HepG2 (cell line): ENCODE results near the gene RAI14. TPM values are rescaled to one million over a fixed set of nuclear protein-coding genes. Genes with fewer than 3 reads are reported as not detected.

Experiments used
- FOXA1 ChIP-seq, 2 experiments: fragments of 450-650 bp in 1 of 2; sonication (generic) in 1 of 2; formaldehyde crosslinking in 1 of 2; IDR thresholded peaks; 2 replicates each; pipeline versions ENCODE4 v1.4.0 to v1.6.1; 2016 to 2020; ENCODE audit warnings: missing genetic modification reagents in 1 of 2
- GABPA ChIP-seq, 2 experiments: IDR thresholded peaks; 2 replicates each; pipeline ENCODE4 v1.6.1; 2011 to 2016; ENCODE audit warnings: low read depth in 2 of 2, low read length in 1 of 2, missing biosample characterization in 1 of 2, missing genetic modification characterization in 1 of 2
- NFE2 ChIP-seq: sonication (generic); formaldehyde crosslinking; IDR thresholded peaks from 2 replicates; pipeline ENCODE4 v1.4.0; 2020; ENCODE audit warnings: missing genetic modification reagents
- polyA plus RNA-seq, 8 experiments: library from polyadenylated mRNA; depleted of rRNA in 3 of 8; stranded (reverse) in 7 of 8; unstranded in 1 of 8; fragments of >200 nt; fragmentation: Illumina TruSeq in 4 of 8; extraction: Trizol in 4 of 8; gene quantifications; 2 replicates each; pipeline versions ENCODE4 v1.2.1 to v1.2.3, GENCODE V29; 2011 to 2016; ENCODE audit warnings: low read depth in 4 of 8, missing spikeins in 1 of 8, mixed read lengths in 1 of 8; ENCODE audit not compliant: insufficient read depth in 1 of 8
- total RNA-seq, 5 experiments: library from RNA; depleted of rRNA; stranded (reverse); fragments of >200 nt; fragmentation: Illumina TruSeq; extraction: Trizol; gene quantifications; 2 replicates each; pipeline ENCODE4 v1.2.3, GENCODE V29; 2016; ENCODE audit warnings: low read depth in 1 of 5
- TF ChIP-seq, protein P1 (sequence below), 2 experiments: sonication (generic) in 1 of 2; formaldehyde crosslinking in 1 of 2; IDR thresholded peaks; 2 replicates each; pipeline versions ENCODE4 v1.5.1 to v1.6.1; 2011 to 2020; ENCODE audit warnings: borderline replicate concordance in 1 of 2, low read depth in 1 of 2, low read length in 1 of 2, mild to moderate bottlenecking in 1 of 2, missing genetic modification reagents in 1 of 2, moderate library complexity in 1 of 2
- TF ChIP-seq, protein P2 (sequence below): sonication (generic); formaldehyde crosslinking; IDR thresholded peaks from 2 replicates; pipeline ENCODE4 v1.4.0; 2020; ENCODE audit warnings: mild to moderate bottlenecking, missing genetic modification reagents
- TF ChIP-seq, protein P3 (sequence below): sonication (generic); formaldehyde crosslinking; IDR thresholded peaks from 2 replicates; pipeline ENCODE4 v1.4.0; 2020; ENCODE audit warnings: missing genetic modification reagents, borderline replicate concordance
- TF ChIP-seq, protein P4 (sequence below), 2 experiments: sonication (generic) in 1 of 2; formaldehyde crosslinking in 1 of 2; IDR thresholded peaks; 2 replicates each; pipeline versions ENCODE4 v1.4.0 to v1.6.1; 2018 to 2020; ENCODE audit warnings: missing genetic modification reagents in 2 of 2, borderline replicate concordance in 1 of 2, low read depth in 1 of 2, mild to moderate bottlenecking in 1 of 2, missing biosample characterization in 1 of 2

RAI14 gene
- total and polyA plus RNA-seq, 2 of the 13 experiments (the other 11 are each of a cell fraction or from before 2014, with no cell fraction given) = 12.6 to 18.2 TPM

DNA sequence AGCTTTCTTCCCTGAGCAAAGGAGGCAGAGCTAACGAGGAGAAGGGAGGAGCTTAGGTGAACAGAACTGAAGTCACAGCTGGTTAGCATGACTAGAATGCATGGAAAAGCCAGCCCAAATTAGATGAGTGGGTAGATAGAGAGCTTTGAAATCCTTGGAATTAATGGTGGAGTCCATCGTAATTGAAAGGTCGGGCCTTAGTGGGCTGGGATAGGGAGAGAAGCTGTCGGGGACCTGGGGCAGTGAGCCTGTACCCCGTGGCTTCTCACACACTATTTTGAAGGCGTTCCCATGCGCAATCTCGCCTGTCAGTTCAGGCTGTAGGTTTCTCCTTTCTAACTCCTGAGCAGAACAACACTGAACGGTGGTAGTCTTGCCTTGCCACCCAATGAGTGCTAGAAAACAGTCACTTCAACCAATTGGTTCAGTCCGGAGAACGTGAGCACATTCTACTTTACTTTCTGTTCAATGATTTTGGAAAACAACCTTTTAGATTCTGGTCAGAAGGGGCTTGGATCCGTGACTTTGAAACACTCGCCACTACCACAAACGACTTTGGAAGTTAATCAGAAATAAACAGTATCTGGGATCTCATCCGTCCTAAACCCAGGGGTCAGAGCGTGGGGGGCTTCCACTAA is 655 bp upstream of the RAI14 start (continued):
- TF ChIP-seq, protein P1, sequence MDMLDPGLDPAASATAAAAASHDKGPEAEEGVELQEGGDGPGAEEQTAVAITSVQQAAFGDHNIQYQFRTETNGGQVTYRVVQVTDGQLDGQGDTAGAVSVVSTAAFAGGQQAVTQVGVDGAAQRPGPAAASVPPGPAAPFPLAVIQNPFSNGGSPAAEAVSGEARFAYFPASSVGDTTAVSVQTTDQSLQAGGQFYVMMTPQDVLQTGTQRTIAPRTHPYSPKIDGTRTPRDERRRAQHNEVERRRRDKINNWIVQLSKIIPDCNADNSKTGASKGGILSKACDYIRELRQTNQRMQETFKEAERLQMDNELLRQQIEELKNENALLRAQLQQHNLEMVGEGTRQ (IDR thresholded peaks at IDR 0.05; ENCODE audit: low read depth, low read length) = no peak
- TF ChIP-seq, protein P1 (CRISPR knock-in tag; IDR thresholded peaks at IDR 0.05; ENCODE audit: borderline replicate concordance) = 0 out of 2 replicates have a peak, but pooled peaks have one; percentile 12
- TF ChIP-seq GABPA (IDR thresholded peaks at IDR 0.05; ENCODE audit: low read depth, low read length) (no peak), GABPA (CRISPR knock-in tag; IDR thresholded peaks at IDR 0.05; ENCODE audit: low read depth) (0 out of 2 replicates have a peak, but pooled peaks have one; percentile 8), NFE2 (CRISPR knock-in tag) (no peak), FOXA1 (IDR thresholded peaks at IDR 0.05) (no peak), FOXA1 (CRISPR knock-in tag; IDR thresholded peaks at IDR 0.05) (no peak)
- TF ChIP-seq, protein P2, sequence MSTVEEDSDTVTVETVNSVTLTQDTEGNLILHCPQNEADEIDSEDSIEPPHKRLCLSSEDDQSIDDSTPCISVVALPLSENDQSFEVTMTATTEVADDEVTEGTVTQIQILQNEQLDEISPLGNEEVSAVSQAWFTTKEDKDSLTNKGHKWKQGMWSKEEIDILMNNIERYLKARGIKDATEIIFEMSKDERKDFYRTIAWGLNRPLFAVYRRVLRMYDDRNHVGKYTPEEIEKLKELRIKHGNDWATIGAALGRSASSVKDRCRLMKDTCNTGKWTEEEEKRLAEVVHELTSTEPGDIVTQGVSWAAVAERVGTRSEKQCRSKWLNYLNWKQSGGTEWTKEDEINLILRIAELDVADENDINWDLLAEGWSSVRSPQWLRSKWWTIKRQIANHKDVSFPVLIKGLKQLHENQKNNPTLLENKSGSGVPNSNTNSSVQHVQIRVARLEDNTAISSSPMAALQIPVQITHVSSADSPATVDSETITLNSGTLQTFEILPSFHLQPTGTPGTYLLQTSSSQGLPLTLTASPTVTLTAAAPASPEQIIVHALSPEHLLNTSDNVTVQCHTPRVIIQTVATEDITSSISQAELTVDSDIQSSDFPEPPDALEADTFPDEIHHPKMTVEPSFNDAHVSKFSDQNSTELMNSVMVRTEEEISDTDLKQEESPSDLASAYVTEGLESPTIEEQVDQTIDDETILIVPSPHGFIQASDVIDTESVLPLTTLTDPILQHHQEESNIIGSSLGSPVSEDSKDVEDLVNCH = no peak
- TF ChIP-seq, protein P3, sequence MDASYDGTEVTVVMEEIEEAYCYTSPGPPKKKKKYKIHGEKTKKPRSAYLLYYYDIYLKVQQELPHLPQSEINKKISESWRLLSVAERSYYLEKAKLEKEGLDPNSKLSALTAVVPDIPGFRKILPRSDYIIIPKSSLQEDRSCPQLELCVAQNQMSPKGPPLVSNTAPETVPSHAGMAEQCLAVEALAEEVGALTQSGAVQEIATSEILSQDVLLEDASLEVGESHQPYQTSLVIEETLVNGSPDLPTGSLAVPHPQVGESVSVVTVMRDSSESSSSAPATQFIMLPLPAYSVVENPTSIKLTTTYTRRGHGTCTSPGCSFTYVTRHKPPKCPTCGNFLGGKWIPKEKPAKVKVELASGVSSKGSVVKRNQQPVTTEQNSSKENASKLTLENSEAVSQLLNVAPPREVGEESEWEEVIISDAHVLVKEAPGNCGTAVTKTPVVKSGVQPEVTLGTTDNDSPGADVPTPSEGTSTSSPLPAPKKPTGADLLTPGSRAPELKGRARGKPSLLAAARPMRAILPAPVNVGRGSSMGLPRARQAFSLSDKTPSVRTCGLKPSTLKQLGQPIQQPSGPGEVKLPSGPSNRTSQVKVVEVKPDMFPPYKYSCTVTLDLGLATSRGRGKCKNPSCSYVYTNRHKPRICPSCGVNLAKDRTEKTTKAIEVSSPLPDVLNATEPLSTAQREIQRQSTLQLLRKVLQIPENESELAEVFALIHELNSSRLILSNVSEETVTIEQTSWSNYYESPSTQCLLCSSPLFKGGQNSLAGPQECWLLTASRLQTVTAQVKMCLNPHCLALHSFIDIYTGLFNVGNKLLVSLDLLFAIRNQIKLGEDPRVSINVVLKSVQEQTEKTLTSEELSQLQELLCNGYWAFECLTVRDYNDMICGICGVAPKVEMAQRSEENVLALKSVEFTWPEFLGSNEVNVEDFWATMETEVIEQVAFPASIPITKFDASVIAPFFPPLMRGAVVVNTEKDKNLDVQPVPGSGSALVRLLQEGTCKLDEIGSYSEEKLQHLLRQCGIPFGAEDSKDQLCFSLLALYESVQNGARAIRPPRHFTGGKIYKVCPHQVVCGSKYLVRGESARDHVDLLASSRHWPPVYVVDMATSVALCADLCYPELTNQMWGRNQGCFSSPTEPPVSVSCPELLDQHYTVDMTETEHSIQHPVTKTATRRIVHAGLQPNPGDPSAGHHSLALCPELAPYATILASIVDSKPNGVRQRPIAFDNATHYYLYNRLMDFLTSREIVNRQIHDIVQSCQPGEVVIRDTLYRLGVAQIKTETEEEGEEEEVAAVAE (CRISPR knock-in tag) = 0 out of 2 replicates have a peak, but pooled peaks have one; percentile 29
- TF ChIP-seq, protein P4, sequence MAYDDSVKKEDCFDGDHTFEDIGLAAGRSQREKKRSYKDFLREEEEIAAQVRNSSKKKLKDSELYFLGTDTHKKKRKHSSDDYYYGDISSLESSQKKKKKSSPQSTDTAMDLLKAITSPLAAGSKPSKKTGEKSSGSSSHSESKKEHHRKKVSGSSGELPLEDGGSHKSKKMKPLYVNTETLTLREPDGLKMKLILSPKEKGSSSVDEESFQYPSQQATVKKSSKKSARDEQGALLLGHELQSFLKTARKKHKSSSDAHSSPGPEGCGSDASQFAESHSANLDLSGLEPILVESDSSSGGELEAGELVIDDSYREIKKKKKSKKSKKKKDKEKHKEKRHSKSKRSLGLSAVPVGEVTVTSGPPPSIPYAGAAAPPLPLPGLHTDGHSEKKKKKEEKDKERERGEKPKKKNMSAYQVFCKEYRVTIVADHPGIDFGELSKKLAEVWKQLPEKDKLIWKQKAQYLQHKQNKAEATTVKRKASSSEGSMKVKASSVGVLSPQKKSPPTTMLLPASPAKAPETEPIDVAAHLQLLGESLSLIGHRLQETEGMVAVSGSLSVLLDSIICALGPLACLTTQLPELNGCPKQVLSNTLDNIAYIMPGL (CRISPR knock-in tag; IDR thresholded peaks at IDR 0.05; ENCODE audit: borderline replicate concordance in 1 of 2, low read depth in 1 of 2) = 0 out of 4 replicates have a peak, but pooled peaks of 1 of the 2 experiments have one; percentile 4
